GM12873 (cell line): ENCODE measurements around the gene EFHC1.

Source experiments
- TF ChIP-seq, protein P1 (sequence below): IDR thresholded peaks from 2 replicates; pipeline ENCODE4 v1.5.1; 2012; ENCODE audit warnings: low read depth, mild to moderate bottlenecking, moderate library complexity, low read length, control low read depth; ENCODE audit not compliant: insufficient read depth; ENCODE audit errors: missing control alignments

Gene EFHC1

DNA sequence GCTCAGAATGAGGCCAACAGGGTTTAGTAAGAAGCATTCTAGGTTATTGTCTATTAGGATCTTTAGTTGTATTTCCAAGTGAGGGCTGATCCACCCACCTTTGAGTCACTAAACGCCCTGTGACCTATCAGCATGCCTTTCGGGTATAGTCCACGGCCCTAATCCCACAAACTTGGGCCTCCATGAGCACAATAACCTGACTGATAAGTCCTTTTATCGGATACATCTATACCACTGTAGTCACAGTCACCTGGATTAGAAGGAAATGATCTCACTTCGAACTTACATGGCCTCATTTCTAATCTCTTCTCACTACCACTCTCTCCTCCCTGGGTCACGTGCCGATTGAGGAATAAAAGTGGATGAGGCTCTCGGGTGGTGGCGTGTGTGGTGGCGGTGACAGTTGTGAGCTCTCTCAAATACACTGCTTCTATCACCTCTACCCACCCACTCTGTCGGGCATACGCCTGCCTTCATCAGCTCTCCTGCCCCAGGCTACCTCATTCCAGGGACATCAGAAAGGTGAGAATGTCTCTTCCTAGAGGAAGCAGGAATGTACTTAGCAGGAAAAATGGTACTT lies 91.5 kb downstream of the EFHC1 start:
- TF ChIP-seq, protein P1, sequence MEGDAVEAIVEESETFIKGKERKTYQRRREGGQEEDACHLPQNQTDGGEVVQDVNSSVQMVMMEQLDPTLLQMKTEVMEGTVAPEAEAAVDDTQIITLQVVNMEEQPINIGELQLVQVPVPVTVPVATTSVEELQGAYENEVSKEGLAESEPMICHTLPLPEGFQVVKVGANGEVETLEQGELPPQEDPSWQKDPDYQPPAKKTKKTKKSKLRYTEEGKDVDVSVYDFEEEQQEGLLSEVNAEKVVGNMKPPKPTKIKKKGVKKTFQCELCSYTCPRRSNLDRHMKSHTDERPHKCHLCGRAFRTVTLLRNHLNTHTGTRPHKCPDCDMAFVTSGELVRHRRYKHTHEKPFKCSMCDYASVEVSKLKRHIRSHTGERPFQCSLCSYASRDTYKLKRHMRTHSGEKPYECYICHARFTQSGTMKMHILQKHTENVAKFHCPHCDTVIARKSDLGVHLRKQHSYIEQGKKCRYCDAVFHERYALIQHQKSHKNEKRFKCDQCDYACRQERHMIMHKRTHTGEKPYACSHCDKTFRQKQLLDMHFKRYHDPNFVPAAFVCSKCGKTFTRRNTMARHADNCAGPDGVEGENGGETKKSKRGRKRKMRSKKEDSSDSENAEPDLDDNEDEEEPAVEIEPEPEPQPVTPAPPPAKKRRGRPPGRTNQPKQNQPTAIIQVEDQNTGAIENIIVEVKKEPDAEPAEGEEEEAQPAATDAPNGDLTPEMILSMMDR = no peak

DNA sequence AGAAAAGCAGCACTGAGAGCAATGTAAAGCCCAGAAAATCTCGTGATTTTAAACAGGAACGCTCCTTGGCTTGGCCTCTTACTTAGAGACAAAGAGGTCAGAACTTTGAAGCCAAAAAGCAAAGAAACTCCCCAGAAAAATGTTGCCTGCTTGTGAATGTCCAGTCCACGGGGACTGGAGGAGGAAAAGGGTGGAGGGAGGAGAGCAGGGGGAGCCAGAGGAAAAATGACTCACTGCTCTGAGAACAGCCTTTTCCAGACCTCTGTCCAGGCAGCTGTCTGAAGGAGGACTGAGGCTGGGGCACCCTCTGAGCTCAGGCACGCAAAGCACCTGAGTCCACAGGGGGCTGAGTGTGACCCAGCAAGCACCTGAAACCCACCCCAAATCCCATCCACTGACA lies 92.1 kb downstream of the EFHC1 start:
- TF ChIP-seq, protein P1 = no peak

DNA sequence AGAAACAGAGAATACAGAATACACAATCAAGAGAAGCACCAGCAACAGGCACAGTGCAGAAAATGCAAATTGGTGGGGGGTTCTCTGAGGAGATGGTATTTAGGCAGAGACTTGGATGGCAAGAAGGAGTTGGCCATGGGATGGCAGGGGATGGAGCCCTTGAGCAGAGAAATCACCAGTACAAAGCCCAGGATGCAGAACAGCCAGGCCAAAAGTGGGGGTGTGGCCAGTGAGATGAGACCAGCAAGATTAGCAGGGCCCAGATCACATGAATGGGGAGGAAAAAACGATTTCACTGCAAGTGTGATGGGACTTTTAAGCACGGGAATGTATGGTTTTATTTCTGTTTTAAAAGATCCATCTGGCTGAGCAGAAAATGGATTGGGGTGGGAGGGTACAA lies 93.3 kb downstream of the EFHC1 start:
- TF ChIP-seq, protein P1 = no peak

DNA sequence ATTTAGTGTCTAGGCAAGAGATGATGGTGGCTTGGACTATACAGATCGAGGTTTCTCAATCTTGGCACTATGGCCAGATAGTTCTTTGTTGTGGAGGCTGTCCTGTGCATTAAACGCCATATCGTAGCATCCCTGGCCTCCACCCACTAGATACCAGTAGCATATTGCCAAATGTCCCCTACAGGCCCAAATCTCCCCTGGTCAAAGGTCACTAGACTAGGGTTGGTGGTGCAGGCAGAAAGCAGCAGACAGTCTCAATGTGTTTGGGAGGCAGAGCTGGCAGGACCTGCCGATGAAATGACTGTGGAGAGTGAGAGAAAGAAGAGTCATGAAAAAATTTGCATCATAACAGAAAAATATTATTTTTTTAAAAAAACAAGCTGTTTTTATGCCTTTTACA lies 93.8 kb downstream of the EFHC1 start:
- TF ChIP-seq, protein P1 = no peak

DNA sequence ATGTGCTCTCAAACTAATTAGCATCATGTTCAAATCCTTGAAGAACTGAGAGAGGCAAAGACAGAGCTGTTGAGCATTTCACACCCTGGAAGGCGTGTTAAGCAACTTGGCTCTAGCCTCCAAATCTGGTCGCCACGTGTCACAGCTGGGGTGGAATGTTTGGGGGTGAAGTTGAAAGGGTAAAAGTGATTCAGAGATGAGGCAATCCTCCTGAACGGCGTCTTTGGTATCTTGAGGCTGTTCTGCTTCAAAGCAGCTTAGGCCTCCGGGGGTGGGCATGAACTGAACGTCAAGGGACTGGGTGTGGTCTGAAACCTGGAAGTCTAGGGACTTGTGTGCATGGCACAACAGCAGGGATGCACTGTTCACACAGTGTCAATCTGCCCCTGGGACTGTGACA lies 94.4 kb downstream of the EFHC1 start:
- TF ChIP-seq, protein P1 = no peak

DNA sequence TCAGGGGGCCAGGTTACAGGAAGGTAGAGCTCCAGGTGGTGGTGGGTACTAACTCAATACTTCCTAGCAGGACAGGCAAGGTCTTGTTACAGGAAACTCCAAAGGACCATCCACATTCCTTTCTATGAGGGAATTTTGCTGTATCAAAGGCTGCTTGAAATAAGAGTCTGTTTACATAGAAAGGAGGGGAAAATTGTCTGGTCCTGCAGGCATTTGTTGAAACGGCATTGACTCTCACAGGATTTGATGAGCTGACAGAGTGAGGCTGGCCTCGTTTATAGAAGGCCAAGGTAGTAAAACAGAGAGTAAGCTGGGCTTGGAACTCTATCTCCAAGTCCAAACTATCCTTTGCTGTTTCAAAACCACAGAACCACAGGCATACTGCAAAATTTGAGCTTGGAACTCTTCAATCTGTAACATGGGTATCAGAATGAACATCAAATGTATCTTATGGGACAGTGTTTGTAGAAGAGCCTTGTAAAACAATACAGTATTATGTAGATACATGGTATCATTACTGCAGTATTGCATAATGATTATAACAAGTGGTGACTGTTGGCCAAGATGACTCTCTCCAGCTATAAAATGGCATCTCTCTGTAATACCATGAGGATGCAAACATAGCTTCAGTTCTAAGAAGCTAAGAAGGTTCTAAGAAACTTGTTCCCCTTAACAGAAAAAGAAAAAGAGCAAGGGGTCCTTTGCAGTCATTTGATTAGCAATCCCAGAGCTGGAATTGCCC lies 95.2 kb downstream of the EFHC1 start:
- TF ChIP-seq, protein P1 = no peak

DNA sequence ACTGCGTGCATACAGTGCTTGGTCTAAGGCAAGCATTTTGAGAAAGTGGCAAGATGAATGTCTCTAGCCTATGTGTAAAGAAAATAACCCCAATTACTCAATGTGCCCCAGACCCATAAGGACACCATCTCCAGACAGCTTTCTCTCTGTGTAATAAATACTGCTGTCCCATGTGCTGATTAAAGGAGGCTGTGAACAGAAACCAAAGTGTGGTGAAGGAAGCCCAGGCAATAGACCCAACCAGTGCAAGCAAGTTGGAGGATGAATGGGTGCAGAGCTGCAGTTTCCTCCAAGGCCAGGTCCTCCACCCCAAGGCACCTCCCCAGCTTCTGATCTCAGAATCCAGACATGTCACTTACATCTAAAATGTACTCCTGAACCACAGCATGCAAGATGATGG lies 96.1 kb downstream of the EFHC1 start:
- TF ChIP-seq, protein P1 = no peak
